Heart right ventricle (tissue), 16 donors: Measurements from ENCODE around the gene AAGAB. TPM values are rescaled to one million over a fixed set of nuclear protein-coding genes. Genes with fewer than 3 reads are reported as not detected.

Experiments
- ATAC-seq, 8 donors: fragments of 200-7000 bp; cut with Tn5 transposase; one replicate each; pipeline ENCODE4 v1.9.1; 2020; ENCODE audit warnings: mild to moderate bottlenecking in 8 of 8, moderate library complexity in 8 of 8, moderate number of reproducible peaks in 1 of 8
- DNase-seq, 2 donors: peaks; one replicate each; pipeline ENCODE4 v3.0.0-alpha.2; 2020
- H3K27ac ChIP-seq, 10 donors: fragments of 200-600 bp; sonication (generic) in 2 of 10; one replicate each; pipeline versions ENCODE4 v1.5.0 to v1.8.0; 2020 to 2022; ENCODE audit warnings: mild to moderate bottlenecking in 3 of 10
- H3K27me3 ChIP-seq, 7 donors: fragments of 200-600 bp; one replicate each; pipeline ENCODE4 v1.8.0; 2021 to 2022; ENCODE audit warnings: mild to moderate bottlenecking in 2 of 7
- H3K36me3 ChIP-seq, 9 donors: fragments of 200-600 bp; sonication (generic) in 1 of 9; one replicate each; pipeline versions ENCODE4 v1.5.0 to v1.8.0; 2020 to 2022; ENCODE audit warnings: mild to moderate bottlenecking in 2 of 9
- H3K4me1 ChIP-seq, 9 donors: fragments of 200-600 bp; sonication (generic) in 1 of 9; one replicate each; pipeline versions ENCODE4 v1.5.0 to v1.8.0; 2020 to 2022; ENCODE audit warnings: mild to moderate bottlenecking in 4 of 9
- H3K4me3 ChIP-seq, 10 donors: fragments of 200-600 bp; sonication (generic) in 2 of 10; one replicate each; pipeline versions ENCODE4 v1.5.0 to v1.8.0; 2020 to 2022; ENCODE audit warnings: mild to moderate bottlenecking in 7 of 10, moderate library complexity in 2 of 10
- H3K9me3 ChIP-seq, 11 donors: fragments of 200-600 bp in 10 of 11; sonication (generic) in 2 of 11; one replicate each; pipeline versions ENCODE4 v1.5.0 to v1.8.0; 2013 to 2022; ENCODE audit warnings: mild to moderate bottlenecking in 2 of 11, control low read depth in 1 of 11, moderate library complexity in 1 of 11
- WGBS, 2 donors: extraction: QIAGEN DNeasy Blood & Tissue Kit; methylation state at CpG; one replicate each; pipeline ENCODE4 v1.1.7; 2013; ENCODE audit warnings: inconsistent platforms in 1 of 2; 5-methylcytosine and 5-hydroxymethylcytosine counted together
- intact Hi-C, 10 donors: fragments of 100-400 bp; cut with DNase I; formaldehyde crosslinking; loops; one replicate each; pipeline versions ENCODE4 v1.11.1 to v1.14.2; 2022
- polyA plus RNA-seq, 2 donors: library from polyadenylated mRNA; stranded (reverse); fragments of 200-250 nt; gene quantifications; one replicate each; pipeline ENCODE4 v1.2.3, GENCODE V29; 2013
- total RNA-seq, 10 donors: library from RNA; stranded (reverse); fragmentation: NEBNext Ultra II Directional in 3 of 10; extraction: Animal tissue kit (Norgen Biotek cat#: 25700) in 3 of 10; gene quantifications; one replicate each; pipeline versions ENCODE4 v1.2.1 to v1.2.4, GENCODE V29; 2021 to 2023
- TF ChIP-seq, protein P1 (sequence below), 9 donors: fragments of 200-600 bp; sonication (generic) in 2 of 9; IDR thresholded peaks; one replicate each; pipeline versions ENCODE4 v1.5.0 to v1.8.0; 2021 to 2022; ENCODE audit warnings: antibody characterized with exemption in 9 of 9, mild to moderate bottlenecking in 5 of 9, moderate library complexity in 1 of 9
- donor health status: Arrhythmogenic right ventricular cardiomyopathy.
- donor health status: ischemic (EF 13 %, LVEDD 7.1; RV severe dilation, severe dysfunction).
- donor health status: healthy with polysubstance abuse.
- donor health status: DM: no; HTN: yes; CAD: no.
- donor health status: DM: no; HTN: no; CAD: no.
- donor health status: ischemic (EF 25% LVEDD 6.9; RV normal size, moderate dysfunction).
- donor health status: ischemic (EF 25% LVEDD 5.7; RV mildly dilated, moderate dysfunction).
- donor health status: healthy.
- donor health status: DM: yes; HTN: yes; CAD: no.
- donor health status: Ischemic cardiomyopathy.
- donor health status: ischemic (EF 35%, LVEDD 5.7; RV mildly dilated, moderate dysfunction).
- donor health status: nonischemic (EF 11% LVEDD 7.7; RV severe dilation, severe dysfunction).
- donor health status: DM: yes; HTN: yes; CAD: no.
- donor health status: PGD.
- donor health status: ischemic (EF 29% LVEDD 5.4; RV normal size, mild dysfunction).
- donor health status: nonischemic (EF 23%, LVEDD 6.1; RV moderate dilation, normal function).

Gene AAGAB
- total and polyA plus RNA-seq, 12 donors = 4.3 to 33.4 (median 24.3) TPM

GRCh38 chr15:67224889-67225288 lies 29.6 kb downstream of the AAGAB start:
- H3K27ac ChIP-seq = no peak overlapping the region
- 94 to 98% methylated on average over 3 of the region's 3 CpGs for WGBS, 2 donors
- H3K4me1 ChIP-seq = no peaks in the 10 kb centered on the region
- H3K27me3 ChIP-seq = no peaks in the 10 kb centered on the region
- no peak overlapping the region for H3K4me3 ChIP-seq
- no peaks in the 10 kb centered on the region for H3K9me3 ChIP-seq
- DNase-seq = no peak
- TF ChIP-seq, protein P1, sequence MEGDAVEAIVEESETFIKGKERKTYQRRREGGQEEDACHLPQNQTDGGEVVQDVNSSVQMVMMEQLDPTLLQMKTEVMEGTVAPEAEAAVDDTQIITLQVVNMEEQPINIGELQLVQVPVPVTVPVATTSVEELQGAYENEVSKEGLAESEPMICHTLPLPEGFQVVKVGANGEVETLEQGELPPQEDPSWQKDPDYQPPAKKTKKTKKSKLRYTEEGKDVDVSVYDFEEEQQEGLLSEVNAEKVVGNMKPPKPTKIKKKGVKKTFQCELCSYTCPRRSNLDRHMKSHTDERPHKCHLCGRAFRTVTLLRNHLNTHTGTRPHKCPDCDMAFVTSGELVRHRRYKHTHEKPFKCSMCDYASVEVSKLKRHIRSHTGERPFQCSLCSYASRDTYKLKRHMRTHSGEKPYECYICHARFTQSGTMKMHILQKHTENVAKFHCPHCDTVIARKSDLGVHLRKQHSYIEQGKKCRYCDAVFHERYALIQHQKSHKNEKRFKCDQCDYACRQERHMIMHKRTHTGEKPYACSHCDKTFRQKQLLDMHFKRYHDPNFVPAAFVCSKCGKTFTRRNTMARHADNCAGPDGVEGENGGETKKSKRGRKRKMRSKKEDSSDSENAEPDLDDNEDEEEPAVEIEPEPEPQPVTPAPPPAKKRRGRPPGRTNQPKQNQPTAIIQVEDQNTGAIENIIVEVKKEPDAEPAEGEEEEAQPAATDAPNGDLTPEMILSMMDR (IDR thresholded peaks at IDR 0.05) = no peak
- ATAC-seq = no peak
- intact Hi-C loops = no loop called here
- peaks cover 0 to 43% (median 3%) of the 10 kb centered on the region in 9 donors for H3K36me3 ChIP-seq

DNA sequence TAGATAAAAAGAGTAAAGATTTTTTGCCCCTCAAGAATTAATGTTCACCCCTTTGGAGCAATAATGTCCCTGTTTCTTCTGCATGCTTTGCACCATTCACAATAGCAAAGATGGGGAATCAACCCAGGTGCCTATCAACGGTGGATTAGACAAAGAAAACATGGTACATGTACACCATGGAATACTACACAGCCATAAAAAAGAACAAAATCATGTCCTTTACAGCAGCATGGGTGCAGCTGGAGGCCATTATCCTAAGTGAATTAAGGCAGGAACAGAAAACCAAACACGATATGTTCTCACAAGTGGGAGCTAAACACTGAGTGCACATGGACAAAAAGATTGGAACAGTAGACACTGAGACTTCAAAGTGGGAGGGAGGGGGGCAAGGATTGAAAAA lies 35.2 kb downstream of the AAGAB start:
- ATAC-seq (no peak), DNase-seq (no peak)
- TF ChIP-seq, protein P1 (IDR thresholded peaks at IDR 0.05) = no peak
- Histone ChIP-seq H3K4me1 (no peaks in the 10 kb centered on the region), H3K27me3 (no peaks in the 10 kb centered on the region), H3K9me3 (no peaks in the 10 kb centered on the region), H3K36me3 (peaks cover 0 to 8% (median 0%) of the 10 kb centered on the region in 9 donors), H3K27ac (no peak overlapping the region), H3K4me3 (no peak overlapping the region)
- intact Hi-C loops = no loop called here
- 97 to 98% methylated on average over 2 of the region's 2 CpGs for WGBS, 2 donors

- Histone ChIP-seq H3K4me3 (no peak overlapping the region), H3K27me3 (no peaks in the 10 kb centered on the region), H3K9me3 (no peaks in the 10 kb centered on the region), H3K36me3 (peaks cover 0 to 8% (median 0%) of the 10 kb centered on the region in 9 donors), H3K27ac (no peak overlapping the region), H3K4me1 (no peaks in the 10 kb centered on the region)
- TF ChIP-seq, protein P1 (IDR thresholded peaks at IDR 0.05) = no peak
- DNase-seq (no peak), ATAC-seq (no peak)
- intact Hi-C loops = no loop called here
Observed at GRCh38 chr15:67218428-67218827, 36.0 kb downstream of the AAGAB start.

- H3K4me3 ChIP-seq = no peak overlapping the region
- no peak overlapping the region for H3K27ac ChIP-seq
- H3K36me3 ChIP-seq = peaks cover 0 to 12% (median 0%) of the 10 kb centered on the region in 9 donors
- H3K9me3 ChIP-seq = no peaks in the 10 kb centered on the region
- no peaks in the 10 kb centered on the region for H3K4me1 ChIP-seq
- no peaks in the 10 kb centered on the region for H3K27me3 ChIP-seq
- no peak for ATAC-seq
- TF ChIP-seq, protein P1 (IDR thresholded peaks at IDR 0.05) = no peak
- intact Hi-C loops = no loop called here
- DNase-seq = no peak
Observed at GRCh38 chr15:67216859-67217258, 37.6 kb downstream of the AAGAB start.

GRCh38 chr15:67215102-67215501 lies 39.4 kb downstream of the AAGAB start:
- no peak for ATAC-seq
- 84 to 87% methylated on average over 6 of the region's 6 CpGs for WGBS, 2 donors
- H3K4me1 ChIP-seq = no peaks in the 10 kb centered on the region
- TF ChIP-seq, protein P1 (IDR thresholded peaks at IDR 0.05) = no peak
- H3K27me3 ChIP-seq = no peaks in the 10 kb centered on the region
- DNase-seq = no peak
- peaks cover 0 to 8% (median 0%) of the 10 kb centered on the region in 9 donors for H3K36me3 ChIP-seq
- H3K9me3 ChIP-seq = no peaks in the 10 kb centered on the region
- no peak overlapping the region for H3K4me3 ChIP-seq
- intact Hi-C loops = no loop called here
- no peak overlapping the region for H3K27ac ChIP-seq
